HFF-Myc (cell line): ENCODE measurements around the gene CDH13.

Experiments used
- DNase-seq: peaks from one replicate; pipeline ENCODE4 v3.0.0-alpha.2; 2011; ENCODE audit warnings: low read depth; ENCODE audit errors: extremely low read depth
- H3K4me3 ChIP-seq: replicated peaks from 2 replicates; pipeline ENCODE4 v1.5.1; 2011; ENCODE audit warnings: low read depth, mild to moderate bottlenecking, control low read depth, low read length
- TF ChIP-seq, protein P1 (sequence below): IDR thresholded peaks from 2 replicates; pipeline ENCODE4 v1.5.1; 2012; ENCODE audit warnings: mild to moderate bottlenecking, low read depth, low read length, control low read depth; ENCODE audit errors: missing control alignments

CDH13 gene

DNA sequence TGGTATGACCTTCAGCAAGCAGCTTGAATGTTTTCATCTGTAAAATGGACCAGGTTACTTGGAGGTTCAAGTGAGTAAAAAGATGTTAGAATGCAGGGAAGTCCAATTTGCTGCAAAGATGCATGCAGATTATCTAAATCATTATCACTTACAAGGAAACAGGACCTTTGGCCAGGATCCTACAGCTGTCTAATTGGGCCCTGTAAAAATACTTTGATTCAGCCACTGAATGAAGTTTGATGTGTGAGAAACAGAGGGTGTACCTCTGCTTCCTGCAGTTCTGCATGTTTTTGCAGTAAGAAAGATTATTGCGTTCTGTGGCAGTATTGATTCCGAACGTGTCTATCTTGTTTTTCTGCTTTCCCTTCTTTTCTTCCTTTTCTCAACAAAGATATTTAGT lies 10.2 kb downstream of the CDH13 start:
- no peak for DNase-seq
- no peak overlapping the region for H3K4me3 ChIP-seq
- TF ChIP-seq, protein P1, sequence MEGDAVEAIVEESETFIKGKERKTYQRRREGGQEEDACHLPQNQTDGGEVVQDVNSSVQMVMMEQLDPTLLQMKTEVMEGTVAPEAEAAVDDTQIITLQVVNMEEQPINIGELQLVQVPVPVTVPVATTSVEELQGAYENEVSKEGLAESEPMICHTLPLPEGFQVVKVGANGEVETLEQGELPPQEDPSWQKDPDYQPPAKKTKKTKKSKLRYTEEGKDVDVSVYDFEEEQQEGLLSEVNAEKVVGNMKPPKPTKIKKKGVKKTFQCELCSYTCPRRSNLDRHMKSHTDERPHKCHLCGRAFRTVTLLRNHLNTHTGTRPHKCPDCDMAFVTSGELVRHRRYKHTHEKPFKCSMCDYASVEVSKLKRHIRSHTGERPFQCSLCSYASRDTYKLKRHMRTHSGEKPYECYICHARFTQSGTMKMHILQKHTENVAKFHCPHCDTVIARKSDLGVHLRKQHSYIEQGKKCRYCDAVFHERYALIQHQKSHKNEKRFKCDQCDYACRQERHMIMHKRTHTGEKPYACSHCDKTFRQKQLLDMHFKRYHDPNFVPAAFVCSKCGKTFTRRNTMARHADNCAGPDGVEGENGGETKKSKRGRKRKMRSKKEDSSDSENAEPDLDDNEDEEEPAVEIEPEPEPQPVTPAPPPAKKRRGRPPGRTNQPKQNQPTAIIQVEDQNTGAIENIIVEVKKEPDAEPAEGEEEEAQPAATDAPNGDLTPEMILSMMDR, result no peak

- no peak overlapping the region for H3K4me3 ChIP-seq
- peak; percentile 85 for DNase-seq
- TF ChIP-seq, protein P1, result no peak
Observed at GRCh38 chr16:82638095-82638798, 11.5 kb downstream of the CDH13 start.

DNA sequence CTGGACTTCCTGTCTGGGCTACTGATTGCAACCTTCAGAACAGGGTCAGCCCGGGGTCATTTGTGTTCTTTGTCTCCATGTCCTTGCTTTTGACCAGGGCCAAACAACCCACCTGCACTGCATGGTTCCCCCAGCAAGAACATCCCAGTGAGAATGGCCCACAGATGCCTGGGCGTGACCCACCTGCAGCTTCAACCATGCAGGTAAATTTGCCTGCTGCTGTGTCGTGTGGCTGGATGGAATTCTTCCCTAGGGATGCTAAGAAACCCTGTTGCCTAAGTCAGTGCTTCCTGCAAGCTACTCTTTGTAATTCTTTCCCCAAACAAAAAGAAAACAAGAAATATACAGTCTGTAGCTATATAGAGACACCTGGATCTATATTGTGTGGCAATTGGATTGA lies 12.5 kb downstream of the CDH13 start:
- TF ChIP-seq, protein P1, result no peak
- H3K4me3 ChIP-seq, result no peak overlapping the region
- no peak for DNase-seq

GRCh38 chr16:82639666-82640336 lies 13.0 kb downstream of the CDH13 start:
- no peak for DNase-seq
- no peak overlapping the region for H3K4me3 ChIP-seq
- TF ChIP-seq, protein P1, result peak; percentile 88

DNA sequence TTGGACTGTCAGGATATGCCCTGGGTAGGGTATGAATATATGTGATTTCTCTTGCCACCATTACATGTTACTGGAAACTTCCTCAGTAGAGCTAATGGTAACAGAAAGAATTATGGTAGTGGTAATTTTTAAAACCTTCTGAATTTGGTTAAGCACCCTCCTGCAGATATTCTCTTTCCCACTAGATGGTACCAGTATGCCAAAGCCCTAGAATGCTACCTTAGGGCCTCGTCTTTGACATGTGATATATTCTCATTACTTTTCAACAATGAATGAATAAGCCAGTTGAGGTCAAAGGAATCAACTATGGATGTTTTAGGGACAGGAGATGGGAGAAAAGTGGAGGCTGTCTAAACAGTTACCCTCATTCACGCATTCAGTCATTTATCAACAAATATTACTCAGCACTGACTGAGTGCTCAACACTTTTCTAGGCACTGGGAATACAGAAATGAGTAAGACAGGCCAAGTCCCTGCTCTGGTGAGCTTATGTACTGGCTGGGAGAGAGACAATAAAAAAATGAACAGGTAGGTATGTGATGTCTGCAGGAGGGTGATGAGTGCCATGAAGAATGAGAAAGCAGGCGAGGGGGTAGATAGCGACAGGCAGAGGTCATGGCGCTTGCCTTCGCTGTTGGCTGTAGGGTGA lies 14.7 kb downstream of the CDH13 start:
- DNase-seq, result no peak
- TF ChIP-seq, protein P1, result peak; percentile 22
- H3K4me3 ChIP-seq, result no peak overlapping the region

DNA sequence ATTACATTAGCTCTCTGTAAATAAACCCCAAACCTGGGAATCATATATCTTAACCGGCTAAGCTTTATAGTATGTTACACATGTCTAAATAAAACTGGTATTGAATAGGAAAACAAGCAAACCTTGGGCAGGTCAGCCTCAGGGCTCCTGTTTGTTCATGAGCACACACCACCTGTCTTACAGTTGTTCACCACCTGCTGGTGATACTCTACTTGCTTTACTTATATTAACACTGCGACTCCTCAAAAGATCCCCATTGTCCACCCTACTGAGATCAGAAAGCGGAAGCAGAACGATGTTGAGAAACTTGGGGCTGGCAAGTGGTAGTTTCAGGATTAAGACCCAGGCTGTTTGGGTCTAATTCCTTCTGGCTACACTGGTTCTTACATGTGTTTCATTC lies 16.4 kb downstream of the CDH13 start:
- no peak overlapping the region for H3K4me3 ChIP-seq
- no peak for DNase-seq
- TF ChIP-seq, protein P1, result no peak
